Panc1 (cell line): Measurements from ENCODE around the gene ST8SIA5. TPM values are rescaled to one million over a fixed set of nuclear protein-coding genes. Genes with fewer than 3 reads are reported as not detected.

Source experiments
- ATAC-seq: fragments of 200-7000 bp; cut with Tn5 transposase; 2 replicates; pipeline ENCODE4 v1.9.1; 2020; ENCODE audit warnings: mild to moderate bottlenecking, moderate library complexity
- BruUV-seq: library from RNA; stranded (reverse); fragments of 400-500 nt; replicated peaks from 2 replicates; lab custom pipeline; 2021; lab: Mats Ljungman, UMichigan
- CTCF ChIA-PET: fragments of 300-600 bp; sonication (Branson Sonifier 250); formaldehyde crosslinking; loops from one replicate; lab custom pipeline; 2022; ENCODE audit warnings: antibody characterized with exemption; lab: Charles Lee
- POLR2A ChIA-PET: fragments of 300-600 bp; sonication (Branson Sonifier 250); formaldehyde crosslinking; loops from one replicate; lab custom pipeline; 2022; ENCODE audit warnings: antibody characterized with exemption; lab: Charles Lee
- DNase-seq: peaks from one replicate; pipeline ENCODE4 v3.0.0-alpha.2; 2010; ENCODE audit warnings: low read depth, low spot score
- H3K27ac ChIP-seq: 2 replicates; pipeline ENCODE4 v1.5.1; 2011; ENCODE audit warnings: mild to moderate bottlenecking, low read length, inconsistent platforms
- H3K27me3 ChIP-seq: fragments of 200-500 bp; sonication (Bioruptor generic); 2 replicates; pipeline ENCODE4 v1.6.0; 2014; ENCODE audit warnings: low read length, inconsistent platforms; ENCODE audit not compliant: control insufficient read depth, insufficient read depth
- H3K36me3 ChIP-seq: fragments of 200-500 bp; sonication (Bioruptor generic); 2 replicates; pipeline ENCODE4 v1.5.1; 2014; ENCODE audit warnings: inconsistent platforms, mild to moderate bottlenecking, low read length, moderate library complexity; ENCODE audit not compliant: control insufficient read depth, insufficient read depth
- H3K4me1 ChIP-seq: 2 replicates; pipeline ENCODE4 v1.5.1; 2011; ENCODE audit warnings: inconsistent platforms, mild to moderate bottlenecking, low read length, moderate library complexity; ENCODE audit not compliant: control insufficient read depth, insufficient read depth
- H3K4me3 ChIP-seq, 2 experiments: 2 replicates each; pipeline ENCODE4 v1.5.1; 2011 to 2012; ENCODE audit warnings: low read depth in 2 of 2, low read length in 2 of 2, mild to moderate bottlenecking in 2 of 2, inconsistent platforms in 1 of 2, moderate library complexity in 1 of 2
- H3K9me3 ChIP-seq: fragments of 200-500 bp; sonication (Bioruptor generic); 2 replicates; pipeline ENCODE4 v1.5.1; 2014; ENCODE audit warnings: low read depth, mild to moderate bottlenecking, inconsistent platforms, low read length, moderate library complexity; ENCODE audit not compliant: control insufficient read depth, insufficient read depth
- CTCF ChIP-seq: fragments of 450-650 bp; IDR thresholded peaks from 2 replicates; pipeline ENCODE4 v1.5.1; 2017; ENCODE audit warnings: mild to moderate bottlenecking
- POLR2AphosphoS5 ChIP-seq: IDR thresholded peaks from 2 replicates; pipeline ENCODE4 v1.6.1; 2012; ENCODE audit warnings: mild to moderate bottlenecking, low read depth, low read length, moderate library complexity
- REST ChIP-seq, 2 experiments: IDR thresholded peaks; 2 replicates each; pipeline ENCODE4 v1.6.1; 2011 to 2012; ENCODE audit warnings: low read depth in 2 of 2, control low read depth in 1 of 2, low read length in 1 of 2, mild to moderate bottlenecking in 1 of 2, moderate library complexity in 1 of 2; ENCODE audit not compliant: insufficient read depth in 1 of 2
- SIN3A ChIP-seq: IDR thresholded peaks from 2 replicates; pipeline ENCODE4 v1.6.1; 2012; ENCODE audit warnings: low read depth, mild to moderate bottlenecking, low read length, moderate library complexity, borderline replicate concordance; ENCODE audit not compliant: insufficient read depth
- TCF7L2 ChIP-seq: IDR thresholded peaks from 2 replicates; pipeline ENCODE4 v1.6.1; 2011; ENCODE audit warnings: mild to moderate bottlenecking, low read depth, low read length, inconsistent platforms
- in situ Hi-C: cut with HindIII; loops from 2 replicates; pipeline ENCODE4 v1.10.0; 2016; ENCODE audit warnings: low sequenced_read_pairs, low pct_unique_long_range_greater_than_20kb
- intact Hi-C: fragments of 100-400 bp; cut with micrococcal nuclease; formaldehyde crosslinking; loops from one replicate; pipeline ENCODE4 v1.10.0; 2022; ENCODE audit not compliant: unreplicated experiment
- total RNA-seq: library from RNA; stranded (reverse); gene quantifications from one replicate; pipeline ENCODE4 v1.2.1, GENCODE V29; 2021; ENCODE audit not compliant: unreplicated experiment

ST8SIA5 gene
- total RNA-seq, 1 experiment from 2014 or later = 0.15 TPM

DNA sequence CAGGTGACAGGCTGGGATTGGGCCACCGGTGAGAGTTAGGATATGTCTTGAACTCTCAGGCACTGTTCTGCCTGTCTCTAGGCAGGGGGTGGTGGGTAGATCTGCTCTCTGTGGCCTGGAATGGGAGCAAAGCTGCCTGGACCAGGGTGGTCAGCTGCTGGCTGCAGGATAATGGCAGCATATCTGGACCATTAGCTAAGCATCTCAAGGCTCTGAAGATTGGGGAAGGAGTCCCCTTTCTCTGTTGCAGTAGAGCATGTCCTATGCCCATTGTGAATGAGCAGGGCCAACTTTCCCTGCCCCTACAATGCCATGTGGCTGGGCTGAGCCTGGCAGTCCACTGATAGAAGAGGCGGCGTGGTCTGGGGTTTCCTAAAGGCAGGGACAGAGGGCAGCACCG, 134.4 kb downstream of the ST8SIA5 start:
- Histone ChIP-seq H3K27me3 (no peaks in the 10 kb centered on the region), H3K36me3 (no peaks in the 10 kb centered on the region), H3K9me3 (no peaks in the 10 kb centered on the region), H3K4me3 (no peak overlapping the region), H3K27ac (no peak overlapping the region), H3K4me1 (no peaks in the 10 kb centered on the region)
- TF ChIP-seq REST (IDR thresholded peaks at IDR 0.05; ENCODE audit: insufficient read depth in 1 of 2, low read depth in 2 of 2, low read length in 1 of 2) (no peak), SIN3A (no peak), CTCF (no peak), TCF7L2 (no peak), POLR2AphosphoS5 (no peak)
- CTCF ChIA-PET = interaction anchor here (0.6 to 2.0 kb wide), 3 partner anchors 36 to 341 kb away, joined by 3 to 10 read pairs (median 4); no protein-coding TSS in a partner anchor
- intact Hi-C loops = no loop called here
- no TSS peak for BruUV-seq
- POLR2A ChIA-PET = no interaction called here
- ATAC-seq (no peak), DNase-seq (no peak)
- in situ Hi-C loops = no loop called here

GRCh38 chr18:46621871-46622270, 135.0 kb downstream of the ST8SIA5 start:
- no TSS peak for BruUV-seq
- no peaks in the 10 kb centered on the region for H3K9me3 ChIP-seq
- DNase-seq = no peak
- H3K27me3 ChIP-seq = no peaks in the 10 kb centered on the region
- TF ChIP-seq POLR2AphosphoS5 (no peak), SIN3A (no peak), CTCF (no peak), REST (IDR thresholded peaks at IDR 0.05; ENCODE audit: insufficient read depth in 1 of 2, low read depth in 2 of 2, low read length in 1 of 2) (no peak), TCF7L2 (no peak)
- no peak for ATAC-seq
- H3K4me1 ChIP-seq = no peaks in the 10 kb centered on the region
- ChIA-PET CTCF (no interaction called here), POLR2A (no interaction called here)
- intact Hi-C loops = no loop called here
- no peaks in the 10 kb centered on the region for H3K36me3 ChIP-seq
- no peak overlapping the region for H3K27ac ChIP-seq
- H3K4me3 ChIP-seq = no peak overlapping the region
- in situ Hi-C loops = no loop called here
